GM19239 (cell line): ENCODE measurements around the gene FZR1.

Experiments used
- DNase-seq: peaks from one replicate; pipeline ENCODE4 v3.0.0; 2011; ENCODE audit warnings: low spot score; ENCODE audit not compliant: insufficient read length
- FAIRE-seq: peaks from 2 replicates; lab custom pipeline; 2011; peaks lifted over from hg19 to GRCh38; lab: Jason Lieb, UNC

The FZR1 gene

GRCh38 chr19:3471954-3472655, 34.0 kb upstream of the FZR1 start:
- no peak for FAIRE-seq
- no peak for DNase-seq

GRCh38 chr19:3474010-3474409, 32.1 kb upstream of the FZR1 start:
- FAIRE-seq, result no peak

GRCh38 chr19:3474614-3475013, 31.5 kb upstream of the FZR1 start:
- DNase-seq (no peak), FAIRE-seq (no peak)

More at GRCh38 chr19:3474010-3474409, 32.1 kb upstream of the FZR1 start:
- DNase-seq, result no peak

- FAIRE-seq, result no peak
- DNase-seq, result no peak
Observed at GRCh38 chr19:3475449-3475848, 30.7 kb upstream of the FZR1 start.

GRCh38 chr19:3476830-3477229, 29.3 kb upstream of the FZR1 start:
- FAIRE-seq, result no peak
- DNase-seq, result no peak

GRCh38 chr19:3477506-3477905, 28.6 kb upstream of the FZR1 start:
- DNase-seq (no peak), FAIRE-seq (no peak)

- FAIRE-seq (no peak), DNase-seq (no peak)
Observed at GRCh38 chr19:3477951-3478350, 28.2 kb upstream of the FZR1 start.

GRCh38 chr19:3478409-3479176, 27.5 kb upstream of the FZR1 start:
- FAIRE-seq, result no peak
- DNase-seq, result no peak

- DNase-seq, result no peak
- peak; percentile 4 for FAIRE-seq
Observed at GRCh38 chr19:3479177-3479833, 26.8 kb upstream of the FZR1 start.

- FAIRE-seq (no peak), DNase-seq (no peak)
Observed at GRCh38 chr19:3479834-3480215, 26.3 kb upstream of the FZR1 start.

- FAIRE-seq, result no peak
- DNase-seq, result no peak
Observed at GRCh38 chr19:3480383-3481091, 25.6 kb upstream of the FZR1 start, which contains the start of gene SMIM24. Gene SMIM24, minus strand, starts transcription at chr19:3480525. Its CDS starts 62 bp downstream, at chr19:3480463.

GRCh38 chr19:3481241-3482090, 24.6 kb upstream of the FZR1 start:
- DNase-seq, result no peak

GRCh38 chr19:3482507-3483225, 23.4 kb upstream of the FZR1 start:
- FAIRE-seq (no peak), DNase-seq (no peak)

More at GRCh38 chr19:3481241-3482090, 24.6 kb upstream of the FZR1 start:
- FAIRE-seq, result no peak

GRCh38 chr19:3483226-3483628, 22.9 kb upstream of the FZR1 start, which contains the start of gene SMIM44:
Gene SMIM44, minus strand, starts transcription at chr19:3483441. Its CDS starts 38 bp downstream, at chr19:3483403.
- DNase-seq (no peak), FAIRE-seq (no peak)

GRCh38 chr19:3491396-3492119, 14.6 kb upstream of the FZR1 start:
- FAIRE-seq (no peak), DNase-seq (no peak)

GRCh38 chr19:3492131-3492839, 13.8 kb upstream of the FZR1 start:
- no peak for FAIRE-seq
- DNase-seq, result no peak

GRCh38 chr19:3492919-3493318, 13.2 kb upstream of the FZR1 start:
- DNase-seq, result no peak
- no peak for FAIRE-seq

GRCh38 chr19:3493651-3494050, 12.5 kb upstream of the FZR1 start:
- no peak for FAIRE-seq

More at GRCh38 chr19:3493651-3494050, 12.5 kb upstream of the FZR1 start:
- no peak for DNase-seq
